ENCODE data around the gene PTPRJ.

The PTPRJ gene

DNA sequence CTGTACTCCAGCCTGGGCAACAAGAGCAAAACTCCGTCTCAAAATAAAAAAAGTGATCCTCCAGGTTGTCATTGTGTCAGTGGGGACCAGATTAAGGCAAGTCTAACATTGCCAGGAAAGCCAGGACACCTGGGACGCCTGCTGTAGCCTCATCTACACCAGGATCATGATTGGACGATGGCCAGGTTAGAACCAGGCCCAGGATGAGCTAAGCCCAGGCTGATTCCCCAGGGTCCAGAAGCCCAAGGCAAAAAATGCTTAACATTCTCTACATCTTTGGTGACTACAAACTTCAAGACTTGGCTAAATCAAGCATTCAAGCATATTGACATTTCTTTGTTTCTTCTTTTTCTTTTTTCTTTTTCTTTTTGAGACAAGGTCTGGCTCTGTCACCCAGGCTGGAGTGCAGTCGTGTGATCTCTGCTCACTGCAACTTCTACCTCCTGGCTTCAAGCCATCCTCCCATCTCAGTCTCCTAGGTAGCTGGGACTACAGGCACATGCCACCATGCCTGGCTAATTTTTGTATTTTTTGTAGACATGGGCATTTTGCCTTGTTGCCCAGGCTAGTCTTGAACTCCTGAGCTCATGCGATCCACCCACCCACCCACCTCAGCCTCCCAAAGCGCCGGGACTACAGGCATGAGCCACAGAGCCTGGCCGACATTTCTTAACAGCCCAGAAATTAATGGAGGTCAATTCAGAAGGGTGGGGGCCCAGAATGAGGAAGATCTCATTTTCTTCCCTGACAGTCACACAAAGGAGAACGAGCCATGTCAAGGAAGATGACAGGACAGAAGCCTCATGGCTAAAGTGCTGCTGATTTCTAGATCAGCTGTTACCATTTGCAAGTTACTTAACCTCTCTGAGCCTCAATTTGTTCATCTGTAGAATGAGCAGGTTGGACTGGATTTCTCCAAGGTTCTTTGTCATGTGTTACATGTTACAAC lies 12.5 kb upstream of the PTPRJ start:
- DNase-seq (ENCODE audit: insufficient read length, low spot score) (no peak), FAIRE-seq (no peak)

DNA sequence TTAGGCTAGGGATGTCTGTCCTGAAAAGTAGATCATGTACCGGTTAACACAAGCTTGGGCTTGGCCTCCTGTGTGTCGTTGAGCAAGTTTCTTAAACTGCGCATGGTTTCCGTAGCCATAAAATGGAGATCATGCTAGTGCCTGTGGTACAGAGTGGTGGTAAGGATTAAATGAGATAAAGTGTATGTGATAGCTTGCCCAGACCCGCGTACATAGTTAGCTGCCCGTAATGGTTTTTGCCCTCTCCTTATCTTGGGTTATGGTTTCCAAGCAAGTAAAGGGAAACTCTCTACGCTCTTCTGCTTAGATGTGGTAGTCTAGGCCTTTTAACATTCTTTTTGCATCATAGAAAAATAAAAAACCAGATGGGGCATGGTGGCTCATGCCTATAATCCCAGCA lies 11.0 kb upstream of the PTPRJ start:
- DNase-seq (ENCODE audit: insufficient read length, low spot score) (no peak), FAIRE-seq (no peak)

DNA sequence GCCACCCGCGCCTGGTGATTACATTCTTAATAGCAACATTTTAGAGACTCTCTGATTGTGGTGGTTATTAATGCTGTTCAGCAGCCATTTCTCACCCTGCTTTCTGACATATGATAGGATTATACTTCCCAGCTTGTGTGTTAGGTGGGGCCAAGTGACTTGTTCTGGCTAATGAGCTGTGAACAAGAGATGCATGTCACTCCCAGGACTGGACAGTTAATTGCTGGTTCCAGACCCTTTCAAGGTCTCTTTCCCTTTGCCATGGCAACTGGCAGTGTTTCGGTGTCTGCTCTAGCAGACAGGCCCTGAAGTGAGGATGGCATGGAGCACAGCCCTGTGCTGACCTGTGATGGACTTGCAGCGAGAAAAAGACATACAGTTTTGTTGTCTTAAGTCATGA lies 8.9 kb upstream of the PTPRJ start:
- no peak for DNase-seq (ENCODE audit: insufficient read length, low spot score)

DNA sequence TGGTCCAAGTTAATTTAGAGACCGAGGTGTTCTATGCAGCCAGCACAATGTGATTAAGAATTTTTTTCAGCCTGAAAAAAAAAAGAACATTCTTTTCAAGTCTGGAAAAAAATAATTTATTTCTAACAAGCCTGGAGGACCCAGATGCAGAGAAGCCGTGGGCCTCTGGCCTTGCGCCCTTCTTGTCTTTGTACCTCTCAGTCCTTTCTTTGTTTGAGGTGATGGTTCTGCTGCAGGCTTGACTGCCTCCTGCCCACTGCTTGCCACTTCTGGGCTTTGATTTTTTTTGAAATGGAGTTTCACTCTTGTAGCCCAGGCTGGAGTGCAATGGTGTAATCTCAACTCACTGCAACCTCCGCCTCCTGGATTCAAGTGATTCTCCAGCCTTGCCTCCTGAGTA lies 7.2 kb upstream of the PTPRJ start:
- DNase-seq (ENCODE audit: insufficient read length, low spot score) (no peak), FAIRE-seq (no peak)

More for the DNA sequence above, 8.9 kb upstream of the PTPRJ start:
- no peak for FAIRE-seq

DNA sequence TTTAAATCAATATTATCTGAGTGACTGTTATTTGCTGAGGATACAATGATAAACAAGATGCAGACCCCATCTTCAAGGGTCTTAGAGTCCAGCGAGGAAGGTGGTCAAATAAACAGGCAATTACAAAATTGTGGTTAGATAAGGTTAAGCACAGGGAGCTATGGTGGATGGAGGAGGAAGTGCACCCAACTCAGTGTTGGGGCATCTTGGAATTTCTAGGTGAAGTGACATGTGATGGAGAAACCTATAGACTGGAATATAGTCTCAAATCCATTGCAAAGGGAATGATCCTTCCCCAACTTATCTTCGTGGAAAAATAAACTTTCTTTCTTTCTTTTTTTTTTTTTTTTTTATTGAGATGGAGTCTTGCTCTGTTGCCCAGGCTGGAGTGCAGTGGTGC lies 3.4 kb upstream of the PTPRJ start:
- FAIRE-seq = no peak

DNA sequence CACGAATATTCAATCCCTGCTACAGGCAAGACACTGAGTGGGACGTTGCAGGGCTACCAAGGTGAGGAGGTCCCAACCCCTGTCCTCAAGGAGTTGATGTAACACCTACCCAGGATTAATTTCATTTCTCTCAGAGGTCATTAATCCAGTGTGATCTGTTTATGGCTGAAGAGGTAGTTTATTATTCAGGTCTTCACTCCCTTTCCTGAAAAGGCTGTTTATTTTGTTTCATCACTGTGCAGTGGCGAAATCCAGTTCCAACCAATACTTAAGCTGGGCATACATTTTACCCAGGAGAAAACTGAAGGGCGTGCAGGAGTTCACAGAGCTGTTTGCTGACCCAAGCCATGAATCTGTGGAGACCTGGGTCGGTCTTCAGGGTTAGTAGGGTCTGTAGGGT lies 2.7 kb upstream of the PTPRJ start:
- FAIRE-seq (no peak), DNase-seq (ENCODE audit: insufficient read length, low spot score) (no peak)

More for the DNA sequence above, 3.4 kb upstream of the PTPRJ start:
- no peak for DNase-seq (ENCODE audit: insufficient read length, low spot score)

DNA sequence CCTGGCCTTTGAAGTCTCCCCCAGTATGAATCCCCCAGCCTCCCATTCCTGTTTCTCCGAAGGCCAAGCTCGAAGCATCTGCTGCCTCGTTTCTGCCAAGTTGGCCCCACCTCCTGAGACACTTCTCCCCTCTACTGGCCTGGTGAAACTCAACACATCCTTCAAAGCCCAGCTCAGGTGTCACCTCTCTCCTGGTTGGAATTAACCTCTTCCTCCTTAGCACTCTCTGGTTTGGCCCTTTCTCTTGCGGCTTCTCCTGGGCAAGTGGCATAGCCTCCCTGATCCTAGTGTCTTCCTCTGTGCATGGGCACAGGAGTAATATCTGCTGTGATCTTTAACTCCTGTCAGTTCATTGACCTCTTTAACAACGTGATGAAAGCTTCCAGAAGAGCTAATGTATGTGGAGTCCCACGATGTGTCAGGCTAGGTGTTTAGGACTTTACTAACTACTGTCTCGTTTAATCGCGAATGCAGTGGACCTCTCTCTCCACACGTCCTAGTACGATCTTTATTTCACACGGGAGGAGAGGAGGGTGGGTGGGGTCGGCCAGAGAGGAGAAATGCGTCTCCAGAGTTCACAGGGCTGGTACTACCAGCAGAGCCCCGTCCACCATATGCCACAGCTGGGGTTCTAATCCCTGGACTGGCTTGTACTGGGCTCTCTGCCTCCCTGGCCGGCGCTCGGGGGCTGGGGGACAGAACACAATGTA lies 826 bp upstream of the PTPRJ start:
- FAIRE-seq = no peak
- no peak for DNase-seq (ENCODE audit: insufficient read length, low spot score)

DNA sequence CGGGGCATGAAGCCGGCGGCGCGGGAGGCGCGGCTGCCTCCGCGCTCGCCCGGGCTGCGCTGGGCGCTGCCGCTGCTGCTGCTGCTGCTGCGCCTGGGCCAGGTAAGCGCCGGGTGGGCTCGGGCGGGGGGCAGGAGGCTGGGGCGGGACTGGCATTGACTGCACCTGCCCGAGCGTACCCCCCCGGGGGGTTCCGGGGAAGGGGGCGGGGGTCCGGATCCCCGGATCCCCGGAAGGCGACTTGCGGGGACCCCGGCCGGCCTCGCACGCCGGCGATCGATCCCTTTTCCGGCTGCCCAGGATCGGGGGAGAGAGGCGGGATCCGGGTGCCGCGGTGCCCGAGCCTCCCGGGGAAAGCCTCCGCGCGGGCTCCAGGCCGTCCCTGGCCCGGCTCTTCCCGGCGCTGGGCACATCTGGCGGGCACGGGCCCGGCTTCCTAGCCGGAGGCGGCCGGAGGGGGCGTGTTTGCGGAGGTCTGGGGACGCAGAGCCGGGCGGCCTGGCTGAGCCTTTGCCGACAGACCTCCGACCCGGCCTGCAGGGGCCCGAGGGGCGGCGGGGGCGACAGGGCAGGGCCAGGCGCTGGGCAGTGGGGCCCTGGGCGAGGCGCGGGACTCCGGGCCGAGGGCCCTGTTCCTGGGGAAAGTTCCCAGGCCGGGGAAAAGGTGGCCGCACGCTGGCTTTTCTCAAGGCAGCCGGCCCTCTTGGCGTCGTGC lies 705 bp downstream of the PTPRJ start:
- DNase-seq (ENCODE audit: insufficient read length, low spot score) = peak; percentile 52
- FAIRE-seq = no peak

DNA sequence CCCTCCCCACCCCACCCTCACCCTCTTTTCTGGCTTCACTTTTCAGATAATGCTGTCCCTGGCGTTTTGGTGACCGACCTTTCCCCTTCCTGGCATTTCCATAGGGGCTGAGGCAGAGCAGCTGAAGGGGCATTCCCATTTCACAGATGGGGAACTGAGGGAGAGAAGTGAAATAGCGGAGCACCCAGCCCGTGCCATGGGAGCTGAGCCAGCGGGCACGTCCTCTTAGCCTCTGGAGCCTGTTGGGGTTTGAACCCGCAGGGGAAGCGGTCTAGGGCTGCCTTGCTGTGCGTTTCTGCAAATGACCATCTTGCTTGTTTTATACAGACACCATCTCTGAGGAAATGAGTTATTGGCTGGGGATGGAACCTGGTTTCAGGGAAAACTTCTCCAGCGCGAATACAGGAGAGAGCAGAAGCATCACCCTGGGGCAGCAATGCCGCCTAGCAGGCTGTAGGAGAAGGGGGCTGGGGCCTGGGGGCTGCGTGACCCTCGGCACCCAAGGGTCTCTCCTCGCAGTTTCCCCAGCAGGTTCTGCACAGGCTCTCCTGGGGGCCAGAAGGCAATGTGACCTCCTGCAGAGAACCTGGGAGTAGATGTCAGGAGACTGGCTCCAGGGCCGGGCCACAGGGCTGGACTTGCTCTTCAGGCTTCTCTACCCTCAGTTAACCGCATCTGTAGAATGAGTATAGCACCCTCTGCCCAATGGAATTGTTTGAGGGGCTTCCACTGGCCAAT lies 1.5 kb downstream of the PTPRJ start:
- DNase-seq (ENCODE audit: insufficient read length, low spot score) = no peak
- no peak for FAIRE-seq

DNA sequence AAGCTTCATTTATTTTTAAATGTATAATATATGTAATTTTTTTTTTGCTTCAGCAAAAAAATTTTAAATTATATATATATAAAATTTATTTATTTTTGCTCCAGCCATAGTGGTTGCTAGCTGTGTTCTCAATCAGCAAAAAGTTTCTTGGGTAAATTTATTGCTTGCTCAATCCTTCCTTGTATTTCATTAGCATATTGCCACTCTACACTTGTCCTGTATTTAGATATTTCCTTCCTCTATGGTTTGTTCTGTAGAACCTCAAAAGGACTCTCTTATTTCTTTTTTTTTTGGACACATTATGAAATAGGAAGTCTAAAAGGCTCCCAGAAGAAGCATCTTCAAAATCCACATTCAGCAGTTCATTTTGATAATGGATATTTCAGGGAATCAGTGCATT lies 2.3 kb downstream of the PTPRJ start:
- no peak for DNase-seq (ENCODE audit: insufficient read length, low spot score)
- FAIRE-seq = no peak

DNA sequence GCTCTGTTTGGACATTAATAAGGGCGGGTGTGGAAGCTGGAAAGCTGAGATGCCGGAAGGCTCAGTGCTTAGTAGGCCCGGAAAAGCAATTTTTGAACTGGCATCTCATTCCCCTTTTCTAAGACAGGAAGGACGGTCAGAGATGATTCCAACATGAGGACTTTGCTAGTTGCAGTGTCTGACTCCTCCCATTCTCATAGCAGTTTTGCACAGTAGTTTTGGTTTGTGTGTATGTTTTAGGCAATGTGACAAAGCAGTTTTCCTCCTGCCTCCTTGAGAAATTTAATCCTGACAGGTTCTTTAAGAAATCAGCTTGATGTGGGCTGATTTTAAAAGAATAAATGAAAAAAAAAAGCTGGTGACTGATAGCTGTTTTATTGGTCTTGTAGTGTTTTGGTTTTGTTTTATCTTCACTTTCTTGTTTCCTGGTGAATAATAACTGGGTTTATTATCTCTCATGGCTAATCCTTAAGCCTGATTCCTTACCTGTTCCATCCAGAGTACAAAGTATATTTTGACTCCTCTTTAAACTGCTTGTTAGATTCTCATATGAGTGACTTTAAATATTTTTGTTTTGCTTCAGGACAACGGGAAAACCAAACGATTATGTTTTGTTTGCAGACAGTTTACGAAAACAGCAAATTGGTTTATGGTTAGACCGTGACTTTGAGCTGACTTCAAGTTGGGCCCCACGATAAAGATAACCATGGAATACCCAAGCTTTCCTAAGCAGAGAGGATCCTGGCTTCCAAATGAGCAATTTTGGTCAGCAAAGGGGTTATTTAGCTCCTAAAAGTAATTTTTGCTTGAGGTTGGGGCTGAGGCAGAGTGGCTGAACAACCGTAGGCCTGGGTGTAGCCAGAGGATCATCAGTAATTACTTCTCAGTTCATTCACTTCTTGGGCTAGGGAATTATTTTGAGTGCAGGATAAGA lies 3.4 kb downstream of the PTPRJ start:
- no peak for DNase-seq (ENCODE audit: insufficient read length, low spot score)
- FAIRE-seq = no peak

DNA sequence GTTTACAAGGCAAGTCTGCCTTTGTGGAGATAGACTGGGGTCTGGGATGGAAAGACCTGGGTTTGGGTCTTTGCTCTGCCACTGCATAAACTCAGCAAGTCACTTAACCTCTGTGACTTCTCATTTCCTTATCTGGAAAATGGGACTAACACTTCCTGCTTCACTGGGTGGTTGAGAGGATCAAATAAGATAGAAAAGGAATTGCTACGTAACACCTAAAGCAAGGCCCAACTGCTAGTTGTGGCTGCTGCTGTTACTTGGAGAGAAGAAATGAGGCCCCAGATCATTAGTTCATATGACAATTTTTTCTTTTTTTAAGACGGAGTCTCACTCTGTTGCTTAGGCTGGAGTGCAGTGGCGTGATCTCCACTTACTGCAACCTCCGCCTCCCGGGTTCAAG lies 5.9 kb downstream of the PTPRJ start:
- DNase-seq (ENCODE audit: insufficient read length, low spot score) = no peak
- FAIRE-seq = no peak

DNA sequence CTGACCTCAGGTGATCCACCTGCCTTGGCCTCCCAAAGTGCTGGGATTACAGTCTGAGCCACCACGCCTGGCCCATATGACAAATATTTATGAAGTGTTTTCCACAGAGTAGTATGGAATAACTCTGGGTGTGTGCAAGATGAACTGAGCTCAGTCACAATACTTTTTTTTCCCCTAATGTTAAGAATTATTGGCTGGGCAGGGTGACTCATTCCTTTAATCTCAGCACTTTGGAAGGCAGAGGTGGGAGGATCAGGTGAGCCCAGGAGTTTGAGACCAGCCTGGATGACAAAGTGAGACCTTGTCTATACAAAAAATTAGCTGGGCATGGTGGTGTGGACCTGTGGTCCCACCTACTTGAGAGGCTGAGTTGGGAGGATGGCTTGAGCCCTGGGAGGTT lies 6.4 kb downstream of the PTPRJ start:
- FAIRE-seq (no peak), DNase-seq (ENCODE audit: insufficient read length, low spot score) (no peak)

DNA sequence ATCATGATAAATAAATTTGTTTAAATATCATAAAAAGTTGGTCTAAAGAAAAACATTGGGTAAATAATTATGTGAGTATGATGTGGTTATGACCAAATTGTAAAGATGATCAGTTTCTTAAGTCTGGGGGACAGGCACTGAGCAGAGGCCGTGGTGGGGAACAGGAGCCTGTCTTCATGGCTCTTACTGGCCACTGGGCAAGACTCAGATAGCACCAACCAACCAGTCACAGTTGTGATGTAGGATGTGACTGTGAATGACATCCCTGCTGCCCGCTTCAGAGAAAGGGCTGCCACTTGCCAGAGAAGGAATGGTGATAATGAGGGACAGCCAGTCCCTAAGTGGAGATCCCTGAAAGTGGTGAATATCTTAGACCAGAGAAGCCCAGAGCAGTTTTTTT lies 7.0 kb downstream of the PTPRJ start:
- no peak for DNase-seq (ENCODE audit: insufficient read length, low spot score)

DNA sequence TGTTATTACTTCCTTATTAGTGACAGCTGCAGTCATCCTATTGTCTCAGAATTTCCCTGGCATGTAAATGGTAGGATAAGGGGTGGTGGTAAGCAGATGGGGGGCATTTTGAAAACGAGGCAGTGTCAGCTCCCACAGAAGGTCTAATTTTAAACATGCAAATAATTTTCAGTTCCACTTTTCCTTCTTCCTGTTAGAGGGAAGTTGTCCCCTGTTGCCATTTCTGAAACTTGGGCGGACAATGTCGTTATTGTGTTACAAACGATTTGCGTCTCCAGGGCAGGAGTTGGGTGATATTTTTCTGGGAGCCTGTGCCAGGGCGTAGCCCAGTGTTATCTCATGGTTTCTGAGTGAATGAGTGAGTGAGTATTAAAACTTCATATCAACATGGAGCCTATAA lies 7.4 kb downstream of the PTPRJ start:
- no peak for FAIRE-seq
- DNase-seq (ENCODE audit: insufficient read length, low spot score) = no peak

More for the DNA sequence above, 7.0 kb downstream of the PTPRJ start:
- no peak for FAIRE-seq

DNA sequence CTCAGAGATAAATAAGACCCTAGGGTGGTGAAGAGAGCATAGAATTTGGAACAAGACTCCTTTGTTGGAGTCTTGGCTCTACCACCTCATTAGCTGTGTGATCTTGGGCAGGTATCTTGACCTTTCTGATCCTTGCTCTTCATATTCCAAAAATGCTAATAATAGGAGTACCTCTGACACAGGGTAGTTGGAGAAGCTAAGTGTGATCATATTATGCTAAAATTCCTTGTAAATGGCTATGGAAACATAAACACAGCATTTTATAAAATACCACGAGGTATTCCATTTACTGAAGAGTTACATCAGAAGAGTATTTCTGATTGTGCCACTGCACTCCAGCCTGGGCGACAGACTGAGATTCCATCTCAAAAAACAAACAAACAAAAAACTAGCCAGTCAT lies 9.4 kb downstream of the PTPRJ start:
- DNase-seq (ENCODE audit: insufficient read length, low spot score) (no peak), FAIRE-seq (no peak)

DNA sequence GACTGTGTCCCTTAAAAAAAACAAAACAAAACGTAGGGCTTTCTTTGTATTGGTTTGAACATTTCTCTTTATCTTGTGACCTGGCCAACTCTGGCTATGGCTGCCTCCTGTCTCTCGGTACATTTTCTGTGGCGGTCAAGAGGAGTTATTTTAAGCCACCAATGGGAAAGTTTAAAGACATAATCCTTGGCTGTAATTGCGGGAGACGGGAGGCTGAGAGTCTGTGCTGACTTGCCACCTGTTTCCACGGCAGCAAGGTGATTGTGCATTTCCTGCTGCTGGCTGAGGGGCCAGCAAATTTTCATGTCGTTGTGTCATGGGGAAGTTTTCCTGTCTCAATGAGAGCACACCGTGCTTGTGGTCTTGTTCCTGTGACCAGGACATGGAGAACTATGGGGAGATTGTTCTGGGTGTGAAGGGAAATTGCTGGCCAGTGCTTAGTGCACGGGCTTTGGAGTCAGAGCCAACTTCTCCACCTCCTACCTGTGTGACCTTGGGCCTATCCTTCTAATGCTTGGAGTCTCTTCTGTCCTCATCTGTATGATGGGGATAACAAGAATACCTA lies 11.0 kb downstream of the PTPRJ start:
- DNase-seq (ENCODE audit: insufficient read length, low spot score) (no peak), FAIRE-seq (no peak)

DNA sequence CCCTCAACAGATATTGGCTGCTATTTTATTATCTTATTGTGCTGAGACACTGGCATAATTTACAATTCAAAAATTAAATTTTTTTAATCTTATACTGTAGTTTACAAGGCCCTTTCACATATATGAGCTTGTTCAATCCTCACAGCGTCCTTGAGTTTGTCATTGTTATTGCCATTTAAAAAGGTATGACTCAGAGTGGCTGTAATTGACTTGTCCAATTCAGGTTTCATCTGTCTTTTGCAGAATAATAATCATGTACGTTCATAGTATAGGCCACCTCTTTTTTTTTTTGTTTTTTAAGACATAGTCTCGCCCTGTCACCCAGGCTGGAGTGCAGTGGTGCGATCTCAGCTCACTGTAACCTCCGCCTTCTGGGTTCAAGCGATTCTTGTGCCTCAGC lies 11.5 kb downstream of the PTPRJ start:
- no peak for DNase-seq (ENCODE audit: insufficient read length, low spot score)
- FAIRE-seq = no peak

All from HTR-8/SVneo (cell line).